HepG2 (cell line): ENCODE measurements around the gene CD248. TPM values are rescaled to one million over a fixed set of nuclear protein-coding genes. Genes with fewer than 3 reads are reported as not detected.

Experiments used
- CTCF ChIP-seq: sonication (generic); formaldehyde crosslinking; IDR thresholded peaks from 2 replicates; pipeline ENCODE4 v1.5.0; 2020; ENCODE audit warnings: mild to moderate bottlenecking, missing genetic modification reagents, moderate library complexity
- EHMT2 ChIP-seq: fragments of 200-600 bp; sonication (generic); IDR thresholded peaks from 2 replicates; pipeline ENCODE4 v1.7.0; 2017; ENCODE audit warnings: antibody characterized with exemption, low read depth, low read length, borderline replicate concordance
- ETV5 ChIP-seq: IDR thresholded peaks from 2 replicates; pipeline ENCODE4 v1.6.1; 2018; ENCODE audit warnings: missing biosample characterization, missing genetic modification reagents, inconsistent platforms, borderline replicate concordance
- FOXC1 ChIP-seq: sonication (generic); formaldehyde crosslinking; IDR thresholded peaks from 2 replicates; pipeline ENCODE4 v1.8.0; 2022; ENCODE audit warnings: mild to moderate bottlenecking, missing genetic modification reagents, borderline replicate concordance
- KAT7 ChIP-seq: IDR thresholded peaks from 2 replicates; pipeline ENCODE4 v1.6.1; 2018; ENCODE audit warnings: borderline replicate concordance, missing compliant biosample characterization
- LBX2 ChIP-seq: sonication (generic); formaldehyde crosslinking; IDR thresholded peaks from 2 replicates; pipeline ENCODE4 v1.5.0; 2020; ENCODE audit warnings: missing genetic modification reagents, mild to moderate bottlenecking, borderline replicate concordance
- MEF2D ChIP-seq: sonication (generic); formaldehyde crosslinking; IDR thresholded peaks from 2 replicates; pipeline ENCODE4 v1.5.1; 2020; ENCODE audit warnings: mild to moderate bottlenecking, missing genetic modification reagents
- NFAT5 ChIP-seq: sonication (generic); formaldehyde crosslinking; IDR thresholded peaks from 2 replicates; pipeline ENCODE4 v1.4.0; 2020; ENCODE audit warnings: missing genetic modification reagents
- NFE2L2 ChIP-seq: fragments of 150-350 bp; IDR thresholded peaks from 2 replicates; pipeline ENCODE4 v1.6.1; 2014; ENCODE audit warnings: low read length
- NFKBIZ ChIP-seq: IDR thresholded peaks from 2 replicates; pipeline ENCODE4 v1.6.1; 2018; ENCODE audit warnings: missing genetic modification reagents, missing compliant biosample characterization
- RORA ChIP-seq: sonication (generic); formaldehyde crosslinking; IDR thresholded peaks from 2 replicates; pipeline ENCODE4 v1.5.0; 2020; ENCODE audit warnings: mild to moderate bottlenecking, missing genetic modification reagents, moderate library complexity
- SMAD9 ChIP-seq: sonication (generic); formaldehyde crosslinking; IDR thresholded peaks from 2 replicates; pipeline ENCODE4 v1.5.1; 2020; ENCODE audit warnings: mild to moderate bottlenecking, missing genetic modification reagents
- TBP ChIP-seq: sonication (generic); formaldehyde crosslinking; IDR thresholded peaks from 2 replicates; pipeline ENCODE4 v1.5.0; 2020; ENCODE audit warnings: missing genetic modification reagents
- TCF7L2 ChIP-seq: IDR thresholded peaks from 2 replicates; pipeline ENCODE4 v1.6.1; 2011; ENCODE audit warnings: mild to moderate bottlenecking, low read depth, low read length, moderate library complexity
- ZBTB26 ChIP-seq: IDR thresholded peaks from 2 replicates; pipeline ENCODE4 v1.6.1; 2016; ENCODE audit warnings: missing compliant biosample characterization, missing genetic modification reagents, borderline replicate concordance
- ZNF292 ChIP-seq: sonication (generic); formaldehyde crosslinking; IDR thresholded peaks from 2 replicates; pipeline ENCODE4 v1.8.1; 2022; ENCODE audit warnings: mild to moderate bottlenecking, low read depth, missing genetic modification reagents, borderline replicate concordance
- ZNF331 ChIP-seq: sonication (generic); formaldehyde crosslinking; IDR thresholded peaks from 2 replicates; pipeline ENCODE4 v1.4.0; 2020; ENCODE audit warnings: missing genetic modification reagents
- ZNF432 ChIP-seq: sonication (generic); formaldehyde crosslinking; IDR thresholded peaks from 2 replicates; pipeline ENCODE4 v1.5.0; 2020; ENCODE audit warnings: missing genetic modification reagents, mild to moderate bottlenecking, borderline replicate concordance
- ZNF468 ChIP-seq: sonication (generic); formaldehyde crosslinking; IDR thresholded peaks from 2 replicates; pipeline ENCODE4 v1.8.0; 2022; ENCODE audit warnings: mild to moderate bottlenecking, moderate library complexity, missing genetic modification reagents
- polyA plus RNA-seq, 8 experiments: library from polyadenylated mRNA; depleted of rRNA in 3 of 8; stranded (reverse) in 7 of 8; unstranded in 1 of 8; fragments of >200 nt; fragmentation: Illumina TruSeq in 4 of 8; extraction: Trizol in 4 of 8; gene quantifications; 2 replicates each; pipeline versions ENCODE4 v1.2.1 to v1.2.3, GENCODE V29; 2011 to 2016; ENCODE audit warnings: low read depth in 4 of 8, missing spikeins in 1 of 8, mixed read lengths in 1 of 8; ENCODE audit not compliant: insufficient read depth in 1 of 8
- total RNA-seq, 5 experiments: library from RNA; depleted of rRNA; stranded (reverse); fragments of >200 nt; fragmentation: Illumina TruSeq; extraction: Trizol; gene quantifications; 2 replicates each; pipeline ENCODE4 v1.2.3, GENCODE V29; 2016; ENCODE audit warnings: low read depth in 1 of 5
- TF ChIP-seq, protein P1 (sequence below): IDR thresholded peaks from 2 replicates; pipeline ENCODE4 v1.6.1; 2016

Gene CD248
- total and polyA plus RNA-seq, 2 of the 13 experiments (the other 11 are each of a cell fraction or from before 2014, with no cell fraction given): 0.25 to 0.35 TPM

- TF ChIP-seq TBP (no peak), NFKBIZ (CRISPR knock-in tag) (0 out of 2 replicates have a peak, but pooled peaks have one; percentile 22), CTCF (no peak), MEF2D (CRISPR knock-in tag) (no peak), ZNF292 (CRISPR knock-in tag) (no peak), TCF7L2 (no peak), LBX2 (no peak), NFE2L2 (no peak), ZNF331 (CRISPR knock-in tag) (no peak), SMAD9 (no peak), ZBTB26 (CRISPR knock-in tag) (no peak; the same call in 1 of the 2 replicates), ZNF468 (CRISPR knock-in tag) (no peak), KAT7 (no peak), RORA (CRISPR knock-in tag) (no peak), ZNF432 (CRISPR knock-in tag) (no peak), NFAT5 (CRISPR knock-in tag) (no peak), ETV5 (CRISPR knock-in tag) (no peak), FOXC1 (no peak), EHMT2 (no peak)
- TF ChIP-seq, protein P1, sequence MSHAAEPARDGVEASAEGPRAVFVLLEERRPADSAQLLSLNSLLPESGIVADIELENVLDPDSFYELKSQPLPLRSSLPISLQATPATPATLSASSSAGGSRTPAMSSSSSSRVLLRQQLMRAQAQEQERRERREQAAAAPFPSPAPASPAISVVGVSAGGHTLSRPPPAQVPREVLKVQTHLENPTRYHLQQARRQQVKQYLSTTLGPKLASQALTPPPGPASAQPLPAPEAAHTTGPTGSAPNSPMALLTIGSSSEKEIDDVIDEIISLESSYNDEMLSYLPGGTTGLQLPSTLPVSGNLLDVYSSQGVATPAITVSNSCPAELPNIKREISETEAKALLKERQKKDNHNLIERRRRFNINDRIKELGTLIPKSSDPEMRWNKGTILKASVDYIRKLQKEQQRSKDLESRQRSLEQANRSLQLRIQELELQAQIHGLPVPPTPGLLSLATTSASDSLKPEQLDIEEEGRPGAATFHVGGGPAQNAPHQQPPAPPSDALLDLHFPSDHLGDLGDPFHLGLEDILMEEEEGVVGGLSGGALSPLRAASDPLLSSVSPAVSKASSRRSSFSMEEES (CRISPR knock-in tag): no peak
These were observed 4.1 kb downstream of the CD248 start (continued) for GRCh38 chr11:66312549-66313320.
